Muscle of leg (tissue), 11 donors: ENCODE data around the gene PSME4. TPM values are rescaled to one million over a fixed set of nuclear protein-coding genes. Genes with fewer than 3 reads are reported as not detected.
"Not testable (repeated sequence)": the region's sequence is repeated elsewhere in the genome, so short reads cannot be mapped to it uniquely, and the experiment has no call there.

Experiments
- DNase-seq: peaks from one replicate; pipeline ENCODE4 v3.0.0; 2013
- H3K27ac ChIP-seq: one replicate; pipeline ENCODE4 v1.5.1; 2013; ENCODE audit warnings: mild to moderate bottlenecking, low read length, control low read depth
- H3K27me3 ChIP-seq: one replicate; pipeline ENCODE4 v1.6.1; 2013; ENCODE audit warnings: low read length; ENCODE audit not compliant: control insufficient read depth, insufficient read depth
- H3K36me3 ChIP-seq: one replicate; pipeline ENCODE4 v1.6.1; 2013; ENCODE audit warnings: low read length; ENCODE audit not compliant: control insufficient read depth, insufficient read depth
- H3K4me1 ChIP-seq: one replicate; pipeline ENCODE4 v1.6.1; 2013; ENCODE audit warnings: low read length; ENCODE audit not compliant: control insufficient read depth, insufficient read depth
- H3K4me3 ChIP-seq: one replicate; pipeline ENCODE4 v1.5.1; 2013; ENCODE audit warnings: low read length, control low read depth
- H3K9me3 ChIP-seq: replicated peaks from 2 replicates; pipeline ENCODE4 v1.6.1; 2013; ENCODE audit warnings: low read depth, low read length; ENCODE audit not compliant: control insufficient read depth
- WGBS: methylation state at CpG from one replicate; pipeline ENCODE4 v1.1.5; 2013; ENCODE audit warnings: missing lambda C conversion rate; ENCODE audit not compliant: insufficient coverage; 5-methylcytosine and 5-hydroxymethylcytosine counted together
- polyA plus RNA-seq, 8 donors: library from polyadenylated mRNA; unstranded; fragments of 120-200 nt; gene quantifications; one replicate each; pipeline versions ENCODE4 v1.2.1 to v1.2.3, GENCODE V29; 2013; ENCODE audit warnings: inconsistent platforms in 1 of 8, low replicate concordance in 1 of 8; ENCODE audit not compliant: insufficient read length in 8 of 8, insufficient read depth in 1 of 8
- total RNA-seq: library from RNA; stranded (reverse); fragments of 120-200 nt; gene quantifications from one replicate; pipeline ENCODE4 v1.2.4, GENCODE V29; 2013

Gene PSME4
- total and polyA plus RNA-seq, 9 donors, result 32.7 to 40.1 (median 38.6) TPM

DNA sequence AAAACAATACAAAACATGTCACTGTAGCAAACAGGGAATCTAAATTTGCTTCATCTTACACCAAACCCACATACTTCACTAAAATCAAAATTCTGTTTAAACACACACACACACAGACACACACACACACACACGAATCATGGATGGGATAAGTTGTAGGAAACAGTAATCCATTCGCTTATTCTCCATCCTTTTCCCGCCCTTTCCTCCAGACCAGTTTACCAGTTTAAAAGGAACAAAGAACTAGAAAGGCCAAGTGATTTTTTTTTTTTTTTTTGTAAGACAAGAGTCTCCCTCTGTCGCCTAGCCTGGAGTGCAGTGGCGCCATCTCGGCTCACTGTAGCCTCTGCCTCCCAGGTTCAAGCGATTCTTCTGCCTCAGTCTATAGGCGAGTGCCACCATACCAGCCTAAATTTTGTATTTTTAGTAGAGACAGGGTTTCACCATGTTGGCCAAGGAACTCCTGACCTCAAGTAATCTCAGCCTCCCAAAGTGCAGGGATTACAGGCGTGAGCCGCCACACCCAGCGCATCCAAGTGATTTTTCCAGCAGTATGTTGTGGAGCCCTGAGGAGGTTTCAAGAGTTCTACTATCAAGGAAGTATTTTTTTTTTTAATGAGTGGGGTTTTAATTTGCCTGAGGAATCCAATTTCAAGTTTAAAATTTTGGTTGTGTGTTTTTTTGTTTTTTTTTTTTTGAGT, 5.7 kb downstream of the PSME4 start:
- WGBS, result no CpG with 5 or more reads among the region's 11 CpGs
- Histone ChIP-seq H3K36me3 (no peaks in the 10 kb centered on the region), H3K4me1 (no peaks in the 10 kb centered on the region), H3K27ac (no peak overlapping the region), H3K4me3 (no peak overlapping the region), H3K9me3 (no peaks in the 10 kb centered on the region), H3K27me3 (no peaks in the 10 kb centered on the region)
- no peak for DNase-seq

DNA sequence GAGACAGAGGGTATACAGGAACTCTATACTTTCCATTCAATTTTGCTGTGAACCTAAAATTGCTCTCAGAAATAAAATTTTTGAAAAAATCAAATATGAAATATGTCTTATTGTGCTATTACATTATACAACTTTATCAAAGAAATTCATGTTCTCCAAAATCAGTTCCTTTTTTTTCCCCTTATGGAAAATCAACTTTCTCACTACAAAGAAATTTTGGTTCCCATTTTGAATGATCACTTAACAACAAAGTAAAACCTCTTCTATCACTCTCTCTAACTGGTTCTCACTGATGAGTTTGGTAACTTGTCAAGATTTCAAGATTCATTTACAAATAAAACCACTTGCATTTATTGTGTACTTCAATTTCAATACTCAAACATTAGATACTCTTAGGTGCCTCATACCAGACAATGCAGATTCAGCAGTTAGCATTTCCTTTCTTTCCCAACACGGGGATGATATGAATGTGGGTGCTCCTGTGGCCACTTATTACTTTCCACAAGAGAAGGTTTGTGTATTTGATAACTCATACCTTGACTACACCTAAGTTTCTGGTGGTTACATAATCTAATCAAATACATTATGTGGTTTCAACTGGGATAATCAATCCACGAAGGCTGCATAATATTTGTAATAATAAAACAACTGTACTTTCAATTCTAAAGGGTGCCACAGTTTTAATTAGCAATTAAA, 6.4 kb downstream of the PSME4 start:
- no peak overlapping the region for H3K27ac ChIP-seq
- H3K4me1 ChIP-seq, result no peaks in the 10 kb centered on the region
- no peak for DNase-seq
- no peak overlapping the region for H3K4me3 ChIP-seq
- H3K36me3 ChIP-seq, result no peaks in the 10 kb centered on the region
- no CpG with 5 or more reads among the region's 2 CpGs for WGBS
- H3K27me3 ChIP-seq, result no peaks in the 10 kb centered on the region
- no peaks in the 10 kb centered on the region for H3K9me3 ChIP-seq

DNA sequence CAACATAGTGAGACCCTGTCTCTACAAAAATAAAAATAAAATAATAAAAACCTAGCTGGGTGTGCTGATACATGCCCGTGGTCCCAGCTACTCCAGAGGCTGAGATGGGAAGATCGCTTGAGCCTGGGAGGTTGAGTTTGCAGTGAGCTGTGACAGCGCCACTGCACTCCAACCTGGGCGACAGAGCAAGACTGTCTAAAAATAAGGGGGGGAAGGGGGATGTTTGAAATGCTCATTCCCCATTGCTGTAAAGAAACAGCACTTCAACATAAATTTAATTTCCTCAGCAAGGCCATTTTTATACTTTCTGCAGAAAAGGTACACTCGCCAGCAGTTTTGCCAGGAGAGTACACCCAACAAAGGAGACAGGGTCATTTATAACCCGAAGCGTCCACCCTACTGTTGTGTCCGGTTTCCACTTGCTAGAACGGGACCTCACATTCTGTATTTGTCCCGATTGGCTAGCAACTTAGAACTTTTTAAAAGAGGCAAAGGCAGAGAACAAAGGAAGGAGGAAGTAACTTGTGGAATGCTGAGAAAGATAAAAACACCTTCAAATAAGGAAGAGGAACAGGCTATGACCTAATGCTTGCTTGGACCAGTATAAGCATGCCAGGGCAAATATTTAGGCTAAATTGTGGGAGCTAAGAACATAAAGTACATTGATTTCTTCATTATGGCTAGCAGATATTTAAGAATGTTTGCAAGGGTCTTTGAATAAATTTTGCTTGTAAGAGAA, 9.1 kb downstream of the PSME4 start:
- 79% methylated on average over 4 of the region's 10 CpGs for WGBS
- H3K4me1 ChIP-seq, H3K27ac ChIP-seq, DNase-seq, H3K27me3 ChIP-seq, H3K4me3 ChIP-seq, H3K9me3 ChIP-seq, H3K36me3 ChIP-seq: not testable (repeated sequence)

DNA sequence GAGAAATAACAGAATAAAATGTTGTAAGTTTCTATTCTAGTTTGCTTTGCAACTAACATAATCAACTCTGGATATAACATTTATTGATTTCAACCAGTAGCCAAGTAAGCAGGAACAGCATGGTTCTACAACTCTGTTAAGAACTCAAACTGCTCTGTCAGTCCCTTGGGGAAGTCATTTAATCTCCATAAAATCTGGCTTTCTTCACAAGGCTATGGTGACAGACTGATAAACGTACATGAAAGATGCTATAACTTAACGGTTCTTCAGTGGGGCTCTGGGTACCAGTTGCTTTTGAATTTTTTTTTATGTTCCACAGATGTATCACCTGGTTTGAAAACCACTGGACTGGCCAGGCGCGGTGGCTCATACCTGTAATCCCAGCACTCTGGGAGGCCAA, 10.3 kb downstream of the PSME4 start:
- H3K9me3 ChIP-seq, result no peaks in the 10 kb centered on the region
- H3K36me3 ChIP-seq, result no peaks in the 10 kb centered on the region
- H3K4me1 ChIP-seq, result no peaks in the 10 kb centered on the region
- no peak overlapping the region for H3K27ac ChIP-seq
- DNase-seq, result no peak
- no peaks in the 10 kb centered on the region for H3K27me3 ChIP-seq
- WGBS, result 78% methylated on average over 3 of the region's 4 CpGs
- H3K4me3 ChIP-seq, result no peak overlapping the region

DNA sequence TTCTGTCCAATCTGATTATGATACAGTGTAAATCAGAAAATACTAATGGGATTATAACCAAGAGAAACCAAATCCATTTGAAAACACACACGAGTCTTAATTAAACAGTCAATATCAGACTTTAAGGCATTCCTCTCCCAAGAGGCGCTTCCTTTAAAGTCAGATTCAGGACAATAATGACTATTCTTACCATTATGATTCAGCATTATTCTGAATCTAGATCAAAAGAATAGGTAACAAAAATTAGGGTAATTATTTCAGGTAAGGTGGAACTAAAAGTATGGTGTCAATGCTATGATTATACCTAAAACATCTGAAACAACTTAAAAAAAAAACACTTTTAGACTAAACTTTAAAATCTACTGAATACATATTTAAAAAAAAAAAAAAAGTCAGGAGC, 12.3 kb downstream of the PSME4 start:
- WGBS, result no CpG with 5 or more reads among the region's 2 CpGs
- no peaks in the 10 kb centered on the region for H3K4me1 ChIP-seq
- H3K27ac ChIP-seq, result no peak overlapping the region
- H3K36me3 ChIP-seq, result no peaks in the 10 kb centered on the region
- no peaks in the 10 kb centered on the region for H3K9me3 ChIP-seq
- no peak overlapping the region for H3K4me3 ChIP-seq
- H3K27me3 ChIP-seq, result no peaks in the 10 kb centered on the region
- DNase-seq, result no peak

DNA sequence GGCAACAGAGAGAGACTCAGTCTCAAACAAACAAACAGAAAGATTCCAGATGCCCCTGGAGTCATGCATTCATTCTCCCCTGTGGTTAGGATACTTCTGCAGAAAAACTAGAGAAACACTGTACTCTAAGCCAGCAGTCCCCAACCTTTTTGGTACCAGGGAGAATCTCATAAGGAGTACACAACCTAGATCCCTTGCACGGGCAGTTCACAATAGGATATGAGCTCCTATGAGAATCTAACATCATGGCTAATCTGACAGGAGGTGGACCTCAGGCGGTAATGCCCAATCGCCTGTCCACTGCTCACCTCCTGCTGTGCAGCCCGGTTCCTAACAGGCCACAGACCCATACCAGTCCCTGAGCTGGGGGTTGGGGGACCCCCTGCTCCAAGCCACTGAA, 18.3 kb downstream of the PSME4 start:
- 89% methylated on average over 2 of the region's 4 CpGs for WGBS
- peaks cover 4% of the 10 kb centered on the region for H3K36me3 ChIP-seq

DNA sequence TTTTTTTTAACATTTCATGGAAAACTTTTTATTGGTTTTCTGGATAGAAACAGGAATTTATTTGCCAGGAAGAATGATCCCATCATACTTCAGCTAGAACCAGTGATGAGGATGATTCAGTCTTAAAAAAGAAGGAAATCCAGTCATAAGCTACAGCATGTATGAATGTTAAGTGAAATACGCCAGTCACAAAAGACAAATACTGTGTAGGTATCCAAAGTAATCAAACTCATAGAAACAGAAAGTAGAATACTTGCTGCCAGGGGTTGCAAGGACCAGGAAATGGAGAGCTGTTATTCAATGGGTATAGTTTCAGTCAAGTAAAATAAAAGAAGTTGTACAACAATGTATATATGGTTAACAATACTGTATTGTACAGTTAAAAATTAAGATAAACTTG, 21.3 kb downstream of the PSME4 start:
- no peak for DNase-seq
- Histone ChIP-seq H3K4me1 (no peaks in the 10 kb centered on the region), H3K27me3 (no peaks in the 10 kb centered on the region), H3K9me3 (no peaks in the 10 kb centered on the region), H3K27ac (no peak overlapping the region), H3K4me3 (no peak overlapping the region), H3K36me3 (peaks cover 10% of the 10 kb centered on the region)
- no CpG with 5 or more reads among the region's 1 CpG for WGBS

More for the DNA sequence above, 18.3 kb downstream of the PSME4 start:
- H3K4me3 ChIP-seq, result no peak overlapping the region
- H3K27ac ChIP-seq, result no peak overlapping the region
- no peaks in the 10 kb centered on the region for H3K4me1 ChIP-seq
- DNase-seq, result no peak
- H3K9me3 ChIP-seq, result no peaks in the 10 kb centered on the region
- H3K27me3 ChIP-seq, result no peaks in the 10 kb centered on the region

DNA sequence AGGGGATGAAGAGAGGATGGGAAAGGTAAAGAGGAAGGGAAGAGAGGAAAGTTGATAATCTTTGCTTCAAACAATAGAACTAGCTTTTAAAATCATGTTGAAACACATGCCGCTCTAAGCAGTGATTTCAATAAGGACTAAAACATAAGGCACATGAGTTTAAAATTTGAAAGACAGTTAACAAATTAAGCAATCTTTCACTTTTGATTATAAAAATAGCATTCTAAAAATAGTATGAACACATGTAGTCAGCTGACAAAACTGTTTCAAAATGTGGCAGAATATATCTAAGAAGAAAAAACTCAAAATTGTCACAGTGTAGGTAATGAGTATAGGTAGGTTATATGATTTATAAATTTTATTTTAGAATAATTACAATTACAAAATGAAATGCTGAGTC, 25.3 kb downstream of the PSME4 start:
- peaks cover 12% of the 10 kb centered on the region for H3K36me3 ChIP-seq
- H3K4me3 ChIP-seq, result no peak overlapping the region
- no CpG with 5 or more reads among the region's 1 CpG for WGBS
- no peaks in the 10 kb centered on the region for H3K27me3 ChIP-seq
- DNase-seq, result no peak
- H3K9me3 ChIP-seq, result no peaks in the 10 kb centered on the region
- H3K27ac ChIP-seq, result no peak overlapping the region
- H3K4me1 ChIP-seq, result no peaks in the 10 kb centered on the region

DNA sequence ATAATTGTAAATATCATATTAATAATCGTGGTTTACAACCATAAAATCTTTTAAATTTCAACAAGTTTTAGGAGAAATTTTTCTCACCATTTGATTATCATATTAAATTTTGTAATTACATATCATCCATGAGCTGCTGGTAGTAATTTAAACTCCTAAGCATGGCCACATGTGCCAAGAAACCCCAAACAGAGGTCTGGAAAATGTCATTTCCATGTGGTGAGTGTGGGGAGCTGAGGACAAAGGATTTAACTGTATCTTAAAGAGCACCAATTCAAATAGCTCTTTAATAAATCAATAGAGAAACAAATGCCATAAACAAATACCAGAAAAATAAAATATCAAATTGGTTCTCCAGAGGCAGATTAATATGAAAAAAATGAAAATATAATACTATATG, 26.3 kb downstream of the PSME4 start:
- Histone ChIP-seq H3K36me3 (peaks cover 12% of the 10 kb centered on the region), H3K27ac (no peak overlapping the region), H3K9me3 (no peaks in the 10 kb centered on the region), H3K4me3 (no peak overlapping the region), H3K27me3 (no peaks in the 10 kb centered on the region), H3K4me1 (no peaks in the 10 kb centered on the region)
- no CpG with 5 or more reads among the region's 1 CpG for WGBS
- no peak for DNase-seq

DNA sequence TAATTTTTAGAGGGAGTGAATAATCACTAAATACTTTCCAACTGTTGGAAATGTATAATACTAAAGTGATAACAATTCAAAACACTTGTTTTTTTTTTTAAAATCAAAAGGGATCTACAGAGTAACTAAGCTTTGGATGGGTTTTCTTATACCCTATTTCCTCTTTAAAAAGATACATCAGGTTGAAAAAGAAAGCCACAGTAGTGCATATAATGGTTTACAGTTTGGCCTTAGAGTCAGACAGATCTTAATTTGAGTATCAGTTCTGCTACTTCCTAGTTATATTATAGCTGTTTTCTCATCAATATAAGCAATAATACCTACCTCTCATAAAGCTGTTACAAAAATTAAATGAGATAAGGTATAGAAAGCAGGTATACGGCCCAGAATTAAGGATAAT, 28.5 kb downstream of the PSME4 start:
- no peak for DNase-seq
- Histone ChIP-seq H3K9me3 (no peaks in the 10 kb centered on the region), H3K4me1 (no peaks in the 10 kb centered on the region), H3K27me3 (no peaks in the 10 kb centered on the region), H3K36me3 (peaks cover 13% of the 10 kb centered on the region), H3K27ac (no peak overlapping the region), H3K4me3 (no peak overlapping the region)
- WGBS, result no CpG with 5 or more reads among the region's 1 CpG
